H1 (cell line): ENCODE measurements around the gene SRPRA. TPM values are rescaled to one million over a fixed set of nuclear protein-coding genes. Genes with fewer than 3 reads are reported as not detected.

Experiments used
- CTCF ChIA-PET: fragments of 300-600 bp; sonication (Branson Sonifier 250); formaldehyde crosslinking; loops from one replicate; lab custom pipeline; 2021; ENCODE audit not compliant: partially characterized antibody; lab: Charles Lee
- POLR2A ChIA-PET: fragments of 300-600 bp; sonication (Branson Sonifier 250); formaldehyde crosslinking; loops from one replicate; lab custom pipeline; 2021; ENCODE audit warnings: inconsistent platforms; ENCODE audit not compliant: partially characterized antibody; lab: Charles Lee
- DNase-seq, 2 experiments: peaks; one replicate each; pipeline versions ENCODE4 v3.0.0 to v3.0.0-alpha.2; 2010 to 2022; ENCODE audit warnings: low spot score in 2 of 2, low read depth in 1 of 2, mixed read lengths in 1 of 2
- FAIRE-seq: peaks from 2 replicates; lab custom pipeline; 2011; peaks lifted over from hg19 to GRCh38; lab: Jason Lieb, UNC
- H2AFZ ChIP-seq: 2 replicates; pipeline ENCODE4 v1.8.1; 2012; ENCODE audit warnings: low read length, inconsistent platforms
- H2AK5ac ChIP-seq: 2 replicates; pipeline ENCODE4 v1.6.1; 2013; ENCODE audit warnings: low read depth, low read length
- H2BK120ac ChIP-seq: replicated peaks from 2 replicates; pipeline ENCODE3; 2013; ENCODE audit warnings: low read depth, low read length, inconsistent platforms
- H2BK12ac ChIP-seq: 2 replicates; pipeline ENCODE4 v1.6.1; 2013; ENCODE audit warnings: low read depth, low read length
- H2BK15ac ChIP-seq: 2 replicates; pipeline ENCODE4 v1.6.1; 2013; ENCODE audit warnings: low read length
- H2BK20ac ChIP-seq: 2 replicates; pipeline ENCODE4 v1.6.1; 2013; ENCODE audit warnings: low read length
- H2BK5ac ChIP-seq: 2 replicates; pipeline ENCODE4 v1.6.1; 2013; ENCODE audit warnings: low read depth, low read length
- H3K14ac ChIP-seq: 2 replicates; pipeline ENCODE4 v1.6.1; 2013; ENCODE audit warnings: inconsistent platforms; ENCODE audit not compliant: insufficient read length
- H3K18ac ChIP-seq: 2 replicates; pipeline ENCODE4 v1.6.1; 2013; ENCODE audit warnings: low read length; ENCODE audit errors: extremely low read depth
- H3K23ac ChIP-seq: 2 replicates; pipeline ENCODE4 v1.6.1; 2013; ENCODE audit warnings: inconsistent platforms; ENCODE audit not compliant: insufficient read length
- H3K23me2 ChIP-seq: 2 replicates; pipeline ENCODE4 v1.6.1; 2013; ENCODE audit warnings: low read depth, low read length
- H3K27ac ChIP-seq: 2 replicates; pipeline ENCODE4 v1.6.1; 2011; ENCODE audit warnings: low read depth, low read length, inconsistent platforms
- H3K27me3 ChIP-seq, 4 experiments: replicated peaks in 1 of 4; 1 replicate in 1 of 4; 2 replicates in 3 of 4; pipeline versions ENCODE4 v1.6.1 to v1.8.1; 2011 to 2013; ENCODE audit warnings: low read length in 3 of 4, mild to moderate bottlenecking in 3 of 4, inconsistent platforms in 2 of 4, mixed read lengths in 2 of 4, moderate library complexity in 1 of 4; ENCODE audit not compliant: control insufficient read depth in 3 of 4, insufficient read depth in 3 of 4; ENCODE audit errors: extremely low read depth in 1 of 4
- H3K36me3 ChIP-seq, 4 experiments: 2 replicates each; pipeline versions ENCODE4 v1.6.1 to v1.8.1; 2011 to 2013; ENCODE audit warnings: mild to moderate bottlenecking in 4 of 4, low read length in 3 of 4, moderate library complexity in 2 of 4, control low read depth in 1 of 4, inconsistent platforms in 1 of 4; ENCODE audit not compliant: insufficient read depth in 4 of 4, control insufficient read depth in 2 of 4
- H3K4ac ChIP-seq: replicated peaks from 2 replicates; pipeline ENCODE3; 2013; ENCODE audit warnings: low read length, low read depth, mixed read lengths, inconsistent platforms; ENCODE audit not compliant: insufficient read length
- H3K4me1 ChIP-seq, 4 experiments: replicated peaks in 1 of 4; 1 replicate in 1 of 4; 2 replicates in 3 of 4; pipeline versions ENCODE4 v1.6.1 to v1.8.1; 2011 to 2013; ENCODE audit warnings: low read length in 3 of 4, inconsistent platforms in 2 of 4, mixed read lengths in 1 of 4; ENCODE audit not compliant: insufficient read depth in 4 of 4, control insufficient read depth in 3 of 4
- H3K4me2 ChIP-seq, 2 experiments: 2 replicates each; pipeline versions ENCODE4 v1.6.1 to v1.8.1; 2011 to 2013; ENCODE audit warnings: low read depth in 2 of 2, low read length in 2 of 2, control low read depth in 1 of 2, inconsistent platforms in 1 of 2, mild to moderate bottlenecking in 1 of 2; ENCODE audit not compliant: insufficient read depth in 1 of 2
- H3K4me3 ChIP-seq, 4 experiments: fragments of 200-600, 300-600 bp in 1 of 4; sonication (generic), shearing (Covaris generic), sonication (Bioruptor Twin) in 1 of 4; 2 replicates each; pipeline versions ENCODE4 v1.5.1 to v1.8.1; 2011 to 2016; ENCODE audit warnings: low read length in 4 of 4, low read depth in 3 of 4, control low read depth in 2 of 4, inconsistent platforms in 2 of 4, mild to moderate bottlenecking in 2 of 4, mixed read lengths in 1 of 4, moderate library complexity in 1 of 4; ENCODE audit not compliant: insufficient read depth in 2 of 4; ENCODE audit errors: extremely low read depth in 1 of 4
- H3K56ac ChIP-seq: replicated peaks from 2 replicates; pipeline ENCODE3; 2013; ENCODE audit warnings: low read depth, mild to moderate bottlenecking, mixed read lengths, low read length, inconsistent platforms; ENCODE audit not compliant: insufficient read length
- H3K79me1 ChIP-seq: 2 replicates; pipeline ENCODE4 v1.6.1; 2013; ENCODE audit warnings: low read depth, low read length, control low read depth
- H3K79me2 ChIP-seq, 2 experiments: 2 replicates each; pipeline versions ENCODE4 v1.6.1 to v1.8.1; 2012 to 2013; ENCODE audit warnings: low read length in 2 of 2, mild to moderate bottlenecking in 2 of 2, inconsistent platforms in 1 of 2; ENCODE audit not compliant: insufficient read depth in 2 of 2, control insufficient read depth in 1 of 2
- H3K9ac ChIP-seq, 4 experiments: replicated peaks in 1 of 4; 1 replicate in 1 of 4; 2 replicates in 3 of 4; pipeline versions ENCODE4 v1.6.1 to v1.8.1; 2011 to 2013; ENCODE audit warnings: low read depth in 3 of 4, low read length in 3 of 4, control low read depth in 2 of 4, mild to moderate bottlenecking in 2 of 4, moderate library complexity in 2 of 4, inconsistent platforms in 1 of 4; ENCODE audit errors: extremely low read depth in 1 of 4
- H3K9me3 ChIP-seq, 2 experiments: 2 replicates each; pipeline versions ENCODE4 v1.6.1 to v1.8.1; 2012 to 2013; ENCODE audit warnings: mild to moderate bottlenecking in 2 of 2, moderate library complexity in 2 of 2, control low read depth in 1 of 2, inconsistent platforms in 1 of 2, low read depth in 1 of 2, low read length in 1 of 2, mixed read lengths in 1 of 2; ENCODE audit not compliant: insufficient read depth in 2 of 2
- H4K20me1 ChIP-seq, 2 experiments: replicated peaks in 1 of 2; 2 replicates each; pipeline versions ENCODE3 to v1.8.1; 2011 to 2013; ENCODE audit warnings: inconsistent platforms in 2 of 2, low read length in 2 of 2, mild to moderate bottlenecking in 1 of 2; ENCODE audit not compliant: insufficient read depth in 2 of 2, control insufficient read depth in 1 of 2
- H4K5ac ChIP-seq: 2 replicates; pipeline ENCODE4 v1.6.1; 2013; ENCODE audit warnings: low read length, low read depth, mixed read lengths, inconsistent platforms; ENCODE audit not compliant: insufficient read length
- H4K8ac ChIP-seq: 2 replicates; pipeline ENCODE4 v1.8.0; 2013; ENCODE audit warnings: mild to moderate bottlenecking, moderate library complexity, low read length, inconsistent platforms; ENCODE audit not compliant: insufficient read depth; ENCODE audit errors: extremely low read depth
- H4K91ac ChIP-seq: replicated peaks from 2 replicates; pipeline ENCODE3; 2013; ENCODE audit warnings: low read length, mixed read lengths, inconsistent platforms; ENCODE audit not compliant: insufficient read length
- RBBP5 ChIP-seq: IDR thresholded peaks from 2 replicates; pipeline ENCODE4 v1.7.1; 2012; ENCODE audit warnings: low read depth, mild to moderate bottlenecking, inconsistent platforms, low read length, moderate library complexity, borderline replicate concordance
- RXRA ChIP-seq: IDR thresholded peaks from 2 replicates; pipeline ENCODE4 v1.6.1; 2011; ENCODE audit warnings: low read depth, mild to moderate bottlenecking, low read length, moderate library complexity; ENCODE audit not compliant: insufficient read depth
- WGBS, 2 experiments: shearing (Covaris generic) in 1 of 2; methylation state at CpG; one replicate each; pipeline versions ENCODE4 v1.1.6 to v1.1.7; 2013 to 2015; ENCODE audit warnings: low lambda C conversion rate in 2 of 2, mixed read lengths in 2 of 2, inconsistent platforms in 1 of 2, low coverage in 1 of 2, missing lambda C conversion rate in 1 of 2; ENCODE audit not compliant: insufficient replicate concordance in 2 of 2, insufficient coverage in 1 of 2, insufficient read length in 1 of 2; ENCODE audit errors: extremely low coverage in 1 of 2, missing lambda C conversion rate in 1 of 2; 5-methylcytosine and 5-hydroxymethylcytosine counted together
- polyA plus RNA-seq, 7 experiments: library from polyadenylated mRNA; depleted of rRNA in 3 of 7; stranded (reverse) in 5 of 7; unstranded in 2 of 7; fragments of >200 nt in 5 of 7; fragments of 200-250 nt in 2 of 7; gene quantifications; 1 replicate in 5 of 7; 2 replicates in 1 of 7; 4 replicates in 1 of 7; pipeline versions ENCODE4 v1.2.1 to v1.2.3, GENCODE V29; 2011 to 2013; ENCODE audit warnings: missing spikeins in 2 of 7, mixed read lengths in 2 of 7
- total RNA-seq: library from RNA; stranded (reverse); fragmentation: NEBNext Ultra II Directional; extraction: Animal tissue kit (Norgen Biotek cat#: 25700); gene quantifications from 2 replicates; pipeline ENCODE4 v1.2.1, GENCODE V29; 2021

SRPRA gene
- total and polyA plus RNA-seq, 2 of the 8 experiments (the other 6 are each of a cell fraction or from before 2014, with no cell fraction given), result 57.6 to 62.0 TPM

- Histone ChIP-seq H3K56ac (no peak overlapping the region), H3K27me3 (peaks cover 0 to 5% (median 2%) of the 10 kb centered on the region in 4 experiments; a peak in 4 of 7 replicates), H3K4ac (no peak overlapping the region), H4K8ac (no peak overlapping the region), H2BK5ac (no peak overlapping the region), H3K36me3 (peaks cover 4 to 14% (median 7%) of the 10 kb centered on the region in 4 experiments; a peak in 6 of 8 replicates), H2BK15ac (no peak overlapping the region), H3K23ac (no peak overlapping the region), H3K4me1 (peaks cover 0 to 6% (median 4%) of the 10 kb centered on the region in 4 experiments; a peak in 4 of 7 replicates), H4K91ac (no peak overlapping the region), H2BK12ac (no peak overlapping the region), H2AFZ (no peak overlapping the region), H3K14ac (no peak overlapping the region), H3K27ac (no peak overlapping the region), H3K9me3 (no peaks in the 10 kb centered on the region), H3K18ac (no peak overlapping the region), H2AK5ac (no peak overlapping the region), H2BK120ac (no peak overlapping the region), H3K9ac (no peak overlapping the region), H4K20me1 (no peaks in the 10 kb centered on the region), H3K79me2 (no peaks in the 10 kb centered on the region), H3K4me3 (no peak overlapping the region), H3K4me2 (no peak overlapping the region; a peak in 1 of 4 replicates), H3K23me2 (peaks cover 13% of the 10 kb centered on the region), H2BK20ac (no peak overlapping the region), H4K5ac (no peak overlapping the region), H3K79me1 (peaks cover 2% of the 10 kb centered on the region; the same call in 1 of the 2 replicates)
- POLR2A ChIA-PET, result interaction anchor here (1.4 to 4.6 kb wide), 6 partner anchors 9 to 49 kb away, joined by 3 to 75 read pairs (median 20); partner anchors contain the start of genes DCPS, FOXRED1 and SRPRA
- TF ChIP-seq RXRA (no peak), RBBP5 (no peak)
- 85% methylated on average over 6 of the region's 6 CpGs; no CpG with 5 or more reads in 1 of the 2 experiments for WGBS, 2 experiments
- FAIRE-seq (no peak), DNase-seq (no peak)
- CTCF ChIA-PET, result interaction anchor here (1.3 to 1.6 kb wide), 2 partner anchors 12 to 19 kb away, joined by 3 to 5 read pairs; no protein-coding TSS in a partner anchor
Observed at GRCh38 chr11:126281245-126281644, 12.6 kb upstream of the SRPRA start.
